Measurements from ENCODE around the gene FBLN1.

Gene FBLN1

DNA sequence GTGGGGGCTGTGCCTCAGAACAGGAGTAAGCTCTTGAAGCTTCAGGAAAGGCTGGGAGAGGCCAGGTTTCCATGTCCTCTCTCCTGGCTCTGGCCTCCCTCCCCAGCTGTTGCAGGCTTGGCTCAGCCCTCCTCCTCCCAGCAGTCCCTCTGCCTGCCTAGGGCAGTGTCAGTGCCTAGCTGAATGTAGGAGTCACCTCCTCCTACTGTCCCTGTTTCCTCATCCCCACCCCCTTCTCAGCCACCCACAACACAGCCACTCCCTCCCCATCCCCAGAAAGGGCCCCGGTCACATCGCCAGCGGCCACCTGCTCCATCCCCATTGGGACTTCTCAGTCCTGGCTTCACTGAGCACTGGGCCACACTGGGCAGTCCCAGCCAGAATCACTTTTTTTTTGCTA is 2.9 kb upstream of the FBLN1 start:
- no peak for TF ChIP-seq EZH2phosphoT487 (IDR thresholded peaks at IDR 0.05; ENCODE audit: low read depth)
- TF ChIP-seq, protein P1, sequence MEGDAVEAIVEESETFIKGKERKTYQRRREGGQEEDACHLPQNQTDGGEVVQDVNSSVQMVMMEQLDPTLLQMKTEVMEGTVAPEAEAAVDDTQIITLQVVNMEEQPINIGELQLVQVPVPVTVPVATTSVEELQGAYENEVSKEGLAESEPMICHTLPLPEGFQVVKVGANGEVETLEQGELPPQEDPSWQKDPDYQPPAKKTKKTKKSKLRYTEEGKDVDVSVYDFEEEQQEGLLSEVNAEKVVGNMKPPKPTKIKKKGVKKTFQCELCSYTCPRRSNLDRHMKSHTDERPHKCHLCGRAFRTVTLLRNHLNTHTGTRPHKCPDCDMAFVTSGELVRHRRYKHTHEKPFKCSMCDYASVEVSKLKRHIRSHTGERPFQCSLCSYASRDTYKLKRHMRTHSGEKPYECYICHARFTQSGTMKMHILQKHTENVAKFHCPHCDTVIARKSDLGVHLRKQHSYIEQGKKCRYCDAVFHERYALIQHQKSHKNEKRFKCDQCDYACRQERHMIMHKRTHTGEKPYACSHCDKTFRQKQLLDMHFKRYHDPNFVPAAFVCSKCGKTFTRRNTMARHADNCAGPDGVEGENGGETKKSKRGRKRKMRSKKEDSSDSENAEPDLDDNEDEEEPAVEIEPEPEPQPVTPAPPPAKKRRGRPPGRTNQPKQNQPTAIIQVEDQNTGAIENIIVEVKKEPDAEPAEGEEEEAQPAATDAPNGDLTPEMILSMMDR (IDR thresholded peaks at IDR 0.05; ENCODE audit: low read depth, low read length): no peak
- Histone ChIP-seq H3K9me3 (ENCODE audit: insufficient read depth, low read length) (no peaks in the 10 kb centered on the region), H3K9ac (ENCODE audit: low read length) (no peak overlapping the region), H3K79me2 (ENCODE audit: low read length) (no peaks in the 10 kb centered on the region), H3K27me3 (ENCODE audit: low read depth, low read length) (no peaks in the 10 kb centered on the region), H4K20me1 (ENCODE audit: insufficient read depth, low read length) (no peaks in the 10 kb centered on the region), H3K36me3 (replicated peaks; ENCODE audit: low read depth, low read length) (no peaks in the 10 kb centered on the region), H3K4me1 (ENCODE audit: low read length) (no peaks in the 10 kb centered on the region), H3K4me3 (ENCODE audit: low read length) (no peak overlapping the region), H2AFZ (ENCODE audit: low read depth, low read length) (no peak overlapping the region), H3K4me2 (ENCODE audit: low read length) (no peak overlapping the region), H3K27ac (ENCODE audit: low read length) (no peak overlapping the region)

DNA sequence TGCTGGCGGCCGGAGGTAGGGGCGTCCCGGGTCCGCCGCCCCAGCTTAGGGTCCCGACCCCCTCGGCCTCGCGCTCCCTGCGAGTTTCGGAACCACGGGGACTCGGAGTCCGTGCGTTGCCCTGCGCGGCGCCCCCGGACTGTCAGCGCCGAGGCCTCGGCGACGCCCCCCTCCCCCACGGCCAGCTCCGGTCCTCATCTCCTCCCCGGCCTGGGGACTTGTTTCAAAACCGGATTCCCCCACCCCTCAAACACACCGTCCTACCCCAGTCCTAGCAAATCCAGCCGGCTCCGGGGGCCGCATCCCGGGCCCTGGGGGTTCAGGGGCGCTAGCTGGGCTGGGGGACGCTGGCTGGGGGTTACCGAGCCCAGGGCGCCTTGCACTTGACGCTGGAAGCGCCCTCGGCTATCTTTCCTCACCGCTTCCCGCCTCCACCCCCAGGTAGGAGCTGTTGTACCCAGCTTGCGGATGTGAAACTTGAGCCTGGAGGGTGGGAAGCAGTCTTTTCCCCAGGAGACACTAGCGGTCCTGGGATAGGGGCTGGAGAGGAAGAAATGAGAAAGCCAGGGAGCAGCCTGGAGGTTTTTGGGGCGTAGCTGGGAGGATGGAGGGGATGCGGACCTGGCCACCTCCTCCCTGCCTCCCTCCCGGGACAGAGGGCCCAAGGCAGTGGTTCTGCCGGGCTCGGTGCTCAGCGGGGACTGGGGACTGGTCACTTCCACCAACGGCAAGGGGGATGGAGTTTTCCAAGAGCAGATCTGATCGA is 550 bp downstream of the FBLN1 start:
- H2AFZ ChIP-seq (ENCODE audit: low read depth, low read length): no peak overlapping the region

DNA sequence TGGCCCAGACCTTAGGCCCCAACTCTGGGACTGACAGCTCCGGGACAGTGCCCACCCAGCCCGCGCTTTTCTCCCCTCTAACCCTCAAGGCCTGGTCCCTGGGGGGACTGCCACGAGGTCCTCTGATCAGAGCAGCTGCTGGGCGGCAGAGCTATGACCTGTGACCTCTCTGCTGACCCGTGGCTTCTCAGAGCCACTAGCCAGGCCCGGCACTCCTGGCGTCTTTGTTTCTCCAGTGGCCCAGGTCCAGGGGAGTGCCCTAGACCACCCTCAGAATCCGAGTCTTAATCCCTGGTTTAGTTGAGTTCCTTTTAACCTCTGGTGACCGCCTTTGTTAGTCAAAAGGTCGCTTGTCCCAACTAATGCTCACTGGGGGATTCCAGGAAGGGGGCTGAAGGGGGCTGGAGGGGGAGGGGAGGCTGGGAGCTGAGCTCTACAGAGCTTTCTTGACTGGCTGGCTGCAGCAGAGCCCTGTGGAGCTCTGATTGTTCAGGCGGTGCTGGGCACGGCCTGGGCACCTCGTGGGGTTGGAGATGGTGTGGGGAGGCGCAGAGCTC is 1.2 kb downstream of the FBLN1 start:
- H3K4me2 ChIP-seq (ENCODE audit: low read length): no peak overlapping the region
- no peaks in the 10 kb centered on the region for H3K9me3 ChIP-seq (ENCODE audit: insufficient read depth, low read length)
- no peaks in the 10 kb centered on the region for H4K20me1 ChIP-seq (ENCODE audit: insufficient read depth, low read length)
- H3K27ac ChIP-seq (ENCODE audit: low read length): no peak overlapping the region
- TF ChIP-seq, protein P1 (IDR thresholded peaks at IDR 0.05; ENCODE audit: low read depth, low read length): no peak
- TF ChIP-seq EZH2phosphoT487 (IDR thresholded peaks at IDR 0.05; ENCODE audit: low read depth): no peak
- no peak overlapping the region for H3K4me3 ChIP-seq (ENCODE audit: low read length)
- H3K9ac ChIP-seq (ENCODE audit: low read length): no peak overlapping the region
- H3K27me3 ChIP-seq (ENCODE audit: low read depth, low read length): peaks cover 3% of the 10 kb centered on the region; the same call in 1 of the 2 replicates
- no peaks in the 10 kb centered on the region for H3K79me2 ChIP-seq (ENCODE audit: low read length)
- no peaks in the 10 kb centered on the region for H3K36me3 ChIP-seq (replicated peaks; ENCODE audit: low read depth, low read length)
- no peak overlapping the region for H2AFZ ChIP-seq (ENCODE audit: low read depth, low read length)
- peaks cover 7% of the 10 kb centered on the region for H3K4me1 ChIP-seq (ENCODE audit: low read length)

More for the DNA sequence above, 550 bp downstream of the FBLN1 start:
- no peak overlapping the region for H3K9ac ChIP-seq (ENCODE audit: low read length)
- H3K27ac ChIP-seq (ENCODE audit: low read length): no peak overlapping the region
- no peak overlapping the region for H3K4me2 ChIP-seq (ENCODE audit: low read length)
- H3K79me2 ChIP-seq (ENCODE audit: low read length): no peaks in the 10 kb centered on the region
- H3K36me3 ChIP-seq (replicated peaks; ENCODE audit: low read depth, low read length): no peaks in the 10 kb centered on the region
- peaks cover 7% of the 10 kb centered on the region for H3K4me1 ChIP-seq (ENCODE audit: low read length)
- no peak for TF ChIP-seq EZH2phosphoT487 (IDR thresholded peaks at IDR 0.05; ENCODE audit: low read depth)
- TF ChIP-seq, protein P1 (IDR thresholded peaks at IDR 0.05; ENCODE audit: low read depth, low read length): no peak
- no peaks in the 10 kb centered on the region for H4K20me1 ChIP-seq (ENCODE audit: insufficient read depth, low read length)
- H3K4me3 ChIP-seq (ENCODE audit: low read length): no peak overlapping the region
- no peaks in the 10 kb centered on the region for H3K9me3 ChIP-seq (ENCODE audit: insufficient read depth, low read length)
- H3K27me3 ChIP-seq (ENCODE audit: low read depth, low read length): peaks cover 3% of the 10 kb centered on the region; the same call in 1 of the 2 replicates
